ENCODE measurements around the gene CAMTA1.

Gene CAMTA1

GRCh38 chr1:6941786-6942185, 156.5 kb downstream of the CAMTA1 start:
- no peak for TF ChIP-seq CTCF (IDR thresholded peaks at IDR 0.05; ENCODE audit: poor library complexity, severe bottlenecking)

GRCh38 chr1:6942990-6943389, 157.7 kb downstream of the CAMTA1 start:
- Histone ChIP-seq H3K27me3 (ENCODE audit: insufficient read depth, poor library complexity, severe bottlenecking) (no peaks in the 10 kb centered on the region), H3K9me3 (ENCODE audit: severe bottlenecking) (no peaks in the 10 kb centered on the region), H3K27ac (ENCODE audit: poor library complexity, severe bottlenecking) (no peak overlapping the region), H3K36me3 (ENCODE audit: low read depth) (no peaks in the 10 kb centered on the region), H3K4me3 (ENCODE audit: severe bottlenecking) (no peak overlapping the region), H3K4me1 (ENCODE audit: insufficient read depth, poor library complexity, severe bottlenecking) (no peaks in the 10 kb centered on the region)
- DNase-seq (ENCODE audit: low spot score) (no peak), ATAC-seq (ENCODE audit: low read depth) (no peak)
- no peak for TF ChIP-seq CTCF (IDR thresholded peaks at IDR 0.05; ENCODE audit: poor library complexity, severe bottlenecking)

More at GRCh38 chr1:6941786-6942185, 156.5 kb downstream of the CAMTA1 start:
- DNase-seq (ENCODE audit: low spot score) = no peak
- Histone ChIP-seq H3K36me3 (ENCODE audit: low read depth) (no peaks in the 10 kb centered on the region), H3K27ac (ENCODE audit: poor library complexity, severe bottlenecking) (no peak overlapping the region), H3K27me3 (ENCODE audit: insufficient read depth, poor library complexity, severe bottlenecking) (no peaks in the 10 kb centered on the region), H3K4me3 (ENCODE audit: severe bottlenecking) (no peak overlapping the region), H3K4me1 (ENCODE audit: insufficient read depth, poor library complexity, severe bottlenecking) (no peaks in the 10 kb centered on the region), H3K9me3 (ENCODE audit: severe bottlenecking) (no peaks in the 10 kb centered on the region)
- ATAC-seq (ENCODE audit: low read depth) = no peak

- ATAC-seq (ENCODE audit: low read depth) = no peak
- H3K36me3 ChIP-seq (ENCODE audit: low read depth) = no peaks in the 10 kb centered on the region
- no peak for TF ChIP-seq CTCF (IDR thresholded peaks at IDR 0.05; ENCODE audit: poor library complexity, severe bottlenecking)
- no peaks in the 10 kb centered on the region for H3K4me1 ChIP-seq (ENCODE audit: insufficient read depth, poor library complexity, severe bottlenecking)
- no peaks in the 10 kb centered on the region for H3K9me3 ChIP-seq (ENCODE audit: severe bottlenecking)
- no peak for DNase-seq (ENCODE audit: low spot score)
- no peaks in the 10 kb centered on the region for H3K27me3 ChIP-seq (ENCODE audit: insufficient read depth, poor library complexity, severe bottlenecking)
- H3K4me3 ChIP-seq (ENCODE audit: severe bottlenecking) = no peak overlapping the region
- H3K27ac ChIP-seq (ENCODE audit: poor library complexity, severe bottlenecking) = no peak overlapping the region
Measured at GRCh38 chr1:6944434-6944833, 159.2 kb downstream of the CAMTA1 start.

- H3K4me3 ChIP-seq (ENCODE audit: severe bottlenecking) = no peak overlapping the region
- no peaks in the 10 kb centered on the region for H3K27me3 ChIP-seq (ENCODE audit: insufficient read depth, poor library complexity, severe bottlenecking)
- TF ChIP-seq CTCF (IDR thresholded peaks at IDR 0.05; ENCODE audit: poor library complexity, severe bottlenecking) = no peak
- DNase-seq (ENCODE audit: low spot score) (no peak), ATAC-seq (ENCODE audit: low read depth) (no peak)
- H3K4me1 ChIP-seq (ENCODE audit: insufficient read depth, poor library complexity, severe bottlenecking) = no peaks in the 10 kb centered on the region
- no peaks in the 10 kb centered on the region for H3K9me3 ChIP-seq (ENCODE audit: severe bottlenecking)
- no peaks in the 10 kb centered on the region for H3K36me3 ChIP-seq (ENCODE audit: low read depth)
- no peak overlapping the region for H3K27ac ChIP-seq (ENCODE audit: poor library complexity, severe bottlenecking)
Measured at GRCh38 chr1:6947952-6948351, 162.7 kb downstream of the CAMTA1 start.

GRCh38 chr1:6948416-6948815, 163.2 kb downstream of the CAMTA1 start:
- Histone ChIP-seq H3K27me3 (ENCODE audit: insufficient read depth, poor library complexity, severe bottlenecking) (no peaks in the 10 kb centered on the region), H3K36me3 (ENCODE audit: low read depth) (no peaks in the 10 kb centered on the region), H3K4me3 (ENCODE audit: severe bottlenecking) (no peak overlapping the region), H3K4me1 (ENCODE audit: insufficient read depth, poor library complexity, severe bottlenecking) (no peaks in the 10 kb centered on the region), H3K9me3 (ENCODE audit: severe bottlenecking) (no peaks in the 10 kb centered on the region), H3K27ac (ENCODE audit: poor library complexity, severe bottlenecking) (no peak overlapping the region)
- TF ChIP-seq CTCF (IDR thresholded peaks at IDR 0.05; ENCODE audit: poor library complexity, severe bottlenecking) = no peak
- ATAC-seq (ENCODE audit: low read depth) = no peak
- DNase-seq (ENCODE audit: low spot score) = no peak

All from RWPE2 (cell line).